HPDE6-E6E7 (cell line): ENCODE measurements around the gene FIBCD1.
"Not testable (repeated sequence)": the region's sequence is repeated elsewhere in the genome, so short reads cannot be mapped to it uniquely, and the experiment has no call there.

Experiments
- DNase-seq: peaks from one replicate; pipeline ENCODE4 v3.0.0; 2011; ENCODE audit warnings: missing footprints; ENCODE audit errors: extremely low spot score

The FIBCD1 gene

GRCh38 chr9:130921989-130922892, 16.8 kb downstream of the FIBCD1 start:
- no peak for DNase-seq

DNA sequence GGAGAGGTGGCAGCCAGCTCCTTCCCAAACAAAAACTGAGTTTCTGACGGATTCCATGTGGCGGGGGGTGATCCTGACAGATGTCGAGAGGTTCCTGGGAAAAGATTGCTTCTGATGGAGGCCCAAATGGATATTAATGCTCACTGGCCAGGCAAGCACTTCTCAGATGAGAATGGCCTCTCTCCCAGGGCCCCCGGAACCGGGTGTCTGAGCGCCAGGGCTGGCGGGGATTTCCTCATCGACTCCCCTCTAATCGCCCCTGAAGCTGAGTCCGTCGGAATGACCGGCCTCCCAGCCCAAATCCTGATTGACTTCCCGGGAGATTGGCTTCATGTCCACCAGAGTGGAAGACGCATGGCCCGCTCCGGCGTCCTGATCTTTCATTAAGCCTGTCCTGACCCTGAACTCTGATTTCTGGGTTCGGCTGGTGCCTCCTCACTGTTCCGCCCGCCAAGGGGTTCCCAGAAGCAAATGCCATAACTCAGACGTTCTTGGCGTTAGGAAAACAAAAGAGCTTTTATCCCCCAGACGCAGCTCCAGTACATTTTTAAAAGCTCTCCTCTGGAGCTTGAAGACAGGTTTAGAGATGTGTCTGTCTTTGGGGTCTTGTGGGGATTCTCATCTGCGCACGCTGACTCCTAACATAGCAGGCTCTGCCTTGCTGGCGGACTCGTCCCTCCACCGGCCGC, 17.6 kb downstream of the FIBCD1 start:
- no peak for DNase-seq

DNA sequence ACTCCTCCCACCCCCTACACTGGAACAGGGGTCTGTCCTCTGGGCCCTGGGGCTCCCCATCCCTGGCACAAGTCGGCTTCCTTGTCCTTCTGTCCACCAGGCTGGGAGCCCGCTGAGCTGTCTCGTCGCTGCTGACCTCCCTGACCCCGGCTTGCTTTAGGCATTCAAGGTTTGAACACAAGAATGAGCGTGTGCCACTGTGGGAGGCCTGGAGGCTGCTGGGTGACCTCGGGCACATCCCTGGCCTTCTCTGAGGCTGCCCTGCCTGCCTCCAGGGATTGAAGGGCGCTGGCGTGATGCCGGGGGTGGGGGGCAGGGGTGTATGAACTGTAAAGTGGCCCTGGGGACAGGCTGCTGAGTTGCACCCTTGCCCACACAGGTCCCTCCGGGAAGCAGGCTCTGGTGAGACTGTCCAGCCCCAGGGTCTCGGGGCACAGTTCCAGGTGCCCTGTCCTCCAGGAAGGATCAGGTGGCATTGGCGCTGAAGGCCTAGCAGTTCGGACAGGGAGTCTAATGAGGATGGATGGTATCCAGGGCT, 18.2 kb downstream of the FIBCD1 start:
- DNase-seq, result no peak

- no peak for DNase-seq
Measured at GRCh38 chr9:130920233-130920632, 18.8 kb downstream of the FIBCD1 start.

DNA sequence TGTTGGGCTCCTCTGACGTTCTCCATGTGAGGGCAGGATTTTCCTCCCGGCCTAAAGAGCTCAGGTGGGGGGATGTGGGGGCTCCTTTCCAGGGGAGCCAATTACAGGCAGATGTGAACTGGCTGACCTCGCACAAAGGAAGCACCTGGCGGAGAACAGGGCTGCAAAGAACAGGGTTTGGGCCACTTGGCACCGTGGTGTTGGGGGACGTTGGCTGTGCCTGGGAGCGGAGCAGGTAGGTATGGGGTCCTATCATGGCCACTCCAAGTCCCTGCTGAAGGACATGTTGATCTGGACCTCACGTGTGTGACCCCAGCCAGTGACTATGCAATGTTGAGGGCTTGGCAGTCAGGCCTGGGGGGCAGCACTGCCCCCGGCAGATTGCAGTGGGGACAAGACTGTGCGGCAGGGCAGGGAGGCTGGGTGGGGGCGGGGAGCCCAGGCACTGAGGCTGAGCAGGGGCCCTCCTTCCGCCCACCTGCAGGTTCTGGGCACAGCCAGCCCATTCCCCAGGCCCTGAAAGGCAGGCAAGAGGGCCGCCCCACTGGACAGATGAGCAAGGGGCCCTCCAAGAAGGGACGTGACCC, 19.4 kb downstream of the FIBCD1 start:
- no peak for DNase-seq

GRCh38 chr9:130918826-130919558, 20.1 kb downstream of the FIBCD1 start:
- DNase-seq, result no peak

DNA sequence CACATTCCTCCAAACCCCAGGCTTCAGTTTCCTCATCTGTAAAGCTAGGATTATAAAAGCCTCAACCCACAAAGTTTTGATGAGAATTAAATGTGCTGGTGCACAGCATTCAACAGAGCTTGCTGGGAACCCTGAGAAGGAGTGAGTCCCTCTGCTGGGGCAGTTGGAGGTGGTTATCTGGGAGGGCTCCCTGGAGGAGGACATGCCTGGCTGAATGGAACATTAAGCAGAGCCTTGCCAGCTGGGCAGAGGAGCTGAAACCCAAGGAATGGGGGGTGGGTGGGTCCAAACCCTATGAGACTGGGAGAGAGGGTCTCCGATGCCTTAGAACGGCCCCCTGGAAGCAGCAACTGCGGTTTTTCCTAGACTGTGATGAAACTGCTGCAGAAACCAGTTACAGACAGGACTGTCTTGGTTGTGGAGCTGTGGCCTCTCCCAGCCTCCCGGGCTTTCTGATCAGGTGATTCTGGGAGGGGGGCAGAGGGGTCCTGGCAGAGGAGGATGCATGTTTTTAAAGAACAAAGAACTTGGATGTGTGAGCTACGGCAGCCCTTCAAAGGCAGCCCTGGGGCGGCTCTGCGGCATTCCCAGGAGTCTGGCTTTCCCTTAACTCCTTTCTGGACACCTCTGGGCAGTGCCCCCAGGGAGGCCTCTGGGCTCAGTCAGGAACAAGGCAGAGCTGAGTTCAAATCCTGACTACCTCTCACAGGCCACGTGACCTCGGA, 20.8 kb downstream of the FIBCD1 start:
- no peak for DNase-seq

GRCh38 chr9:130917168-130917960, 21.7 kb downstream of the FIBCD1 start:
- DNase-seq, result no peak

GRCh38 chr9:130915096-130915447, 24.0 kb downstream of the FIBCD1 start:
- no peak for DNase-seq

DNA sequence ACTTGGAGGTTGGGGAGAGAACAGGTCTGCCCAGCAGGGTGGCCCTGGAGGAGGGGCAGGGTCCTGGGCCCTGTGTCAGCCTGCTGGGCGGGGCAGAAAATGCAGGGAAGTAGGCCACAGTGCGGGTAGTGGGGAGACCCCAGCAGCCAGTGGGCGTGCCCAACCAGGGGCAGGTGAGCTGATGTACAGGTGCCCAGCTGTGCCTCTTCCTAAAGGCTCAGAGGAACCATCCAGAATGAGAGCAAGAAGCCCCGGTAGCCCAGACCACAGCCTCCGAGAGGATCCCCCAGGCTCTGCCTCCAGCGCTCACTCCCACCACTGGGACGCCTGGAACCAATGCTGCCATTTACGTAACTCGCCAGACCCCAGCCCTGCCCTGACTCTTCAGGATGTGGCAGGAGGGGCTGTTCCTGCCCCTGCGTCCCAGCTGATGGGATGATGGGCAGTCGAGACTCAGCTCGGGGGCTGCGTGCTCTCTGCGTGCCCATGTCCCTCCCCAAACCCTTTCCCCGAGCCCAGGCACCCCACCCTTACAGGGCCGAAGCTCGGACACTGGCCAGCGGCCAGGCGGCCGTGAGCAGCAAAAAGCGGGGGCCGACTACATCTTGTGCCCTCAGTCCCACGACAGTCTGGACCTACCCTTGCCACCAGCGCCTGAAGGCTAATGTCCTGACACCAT, 24.5 kb downstream of the FIBCD1 start:
- DNase-seq, result no peak

DNA sequence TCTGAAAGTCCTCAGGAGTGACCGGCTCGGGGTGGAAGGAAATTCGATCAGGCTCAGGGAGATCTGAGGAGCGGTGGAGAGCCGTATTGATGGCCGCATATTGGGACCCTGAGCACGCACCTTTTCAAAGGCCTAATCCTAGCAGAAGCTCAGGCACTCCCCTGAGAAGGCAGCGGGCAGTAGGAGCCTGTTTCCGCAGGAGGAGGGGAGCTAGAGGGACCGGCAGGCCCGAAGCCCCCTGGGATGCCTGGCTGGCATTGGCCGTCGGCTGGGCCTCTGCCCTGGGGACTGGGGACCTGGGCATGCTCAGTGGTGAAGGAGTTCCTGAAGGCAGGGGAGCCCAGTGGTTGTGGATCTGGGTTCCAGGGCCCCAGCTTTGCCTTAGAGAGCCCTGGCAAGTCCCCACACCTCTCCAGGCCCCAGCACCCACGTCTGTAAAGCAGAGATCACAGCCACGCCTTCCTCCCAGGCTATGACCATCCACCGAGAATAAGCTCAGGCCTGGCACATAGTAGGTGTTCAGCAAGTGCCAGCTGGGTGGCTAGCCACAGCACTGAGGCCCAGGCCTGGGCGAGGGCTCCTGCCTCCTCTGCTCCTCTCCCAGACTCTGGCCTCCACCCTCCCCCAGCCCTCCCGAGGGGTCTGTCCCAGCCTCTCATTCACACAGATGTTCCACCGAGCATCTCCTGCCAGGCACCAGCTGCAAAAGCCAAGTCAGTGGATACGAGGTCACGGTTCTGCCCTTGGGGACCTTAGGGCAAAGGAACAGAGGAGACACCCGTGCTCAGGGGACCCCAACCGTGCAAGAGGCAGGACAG, 25.2 kb downstream of the FIBCD1 start:
- no peak for DNase-seq

DNA sequence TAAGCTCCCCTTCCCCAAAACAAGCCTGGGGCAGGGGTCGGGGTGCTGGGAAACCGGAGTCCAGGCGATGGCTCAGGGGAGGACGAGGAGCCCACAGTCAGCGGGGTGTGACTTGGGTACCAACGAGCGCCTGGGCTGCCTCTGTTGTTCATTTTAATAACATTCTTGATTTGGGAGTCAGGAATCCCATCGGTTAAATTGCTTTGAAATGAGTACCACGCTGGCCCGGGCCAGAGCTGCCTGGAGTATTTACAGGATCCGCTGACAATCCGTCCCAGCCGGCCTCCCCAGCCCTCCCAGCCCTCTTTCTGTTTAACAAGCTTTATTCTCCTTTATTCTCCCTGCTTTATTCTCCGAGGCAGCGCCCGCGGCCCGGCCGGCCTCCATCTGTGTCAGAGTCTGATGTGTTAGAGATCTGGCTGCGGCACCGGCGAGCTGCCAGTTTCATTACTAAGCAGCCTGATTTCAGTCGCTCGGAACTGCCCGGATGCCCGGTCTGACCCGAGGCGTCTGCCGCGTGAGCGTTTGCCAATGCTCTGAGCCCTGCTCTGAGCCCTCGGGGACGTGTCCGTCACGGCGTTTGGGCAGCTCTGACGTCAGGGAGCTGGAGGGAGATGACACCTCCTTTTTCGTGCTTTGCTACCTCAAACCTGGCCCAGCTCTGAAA, 26.0 kb downstream of the FIBCD1 start:
- no peak for DNase-seq

DNA sequence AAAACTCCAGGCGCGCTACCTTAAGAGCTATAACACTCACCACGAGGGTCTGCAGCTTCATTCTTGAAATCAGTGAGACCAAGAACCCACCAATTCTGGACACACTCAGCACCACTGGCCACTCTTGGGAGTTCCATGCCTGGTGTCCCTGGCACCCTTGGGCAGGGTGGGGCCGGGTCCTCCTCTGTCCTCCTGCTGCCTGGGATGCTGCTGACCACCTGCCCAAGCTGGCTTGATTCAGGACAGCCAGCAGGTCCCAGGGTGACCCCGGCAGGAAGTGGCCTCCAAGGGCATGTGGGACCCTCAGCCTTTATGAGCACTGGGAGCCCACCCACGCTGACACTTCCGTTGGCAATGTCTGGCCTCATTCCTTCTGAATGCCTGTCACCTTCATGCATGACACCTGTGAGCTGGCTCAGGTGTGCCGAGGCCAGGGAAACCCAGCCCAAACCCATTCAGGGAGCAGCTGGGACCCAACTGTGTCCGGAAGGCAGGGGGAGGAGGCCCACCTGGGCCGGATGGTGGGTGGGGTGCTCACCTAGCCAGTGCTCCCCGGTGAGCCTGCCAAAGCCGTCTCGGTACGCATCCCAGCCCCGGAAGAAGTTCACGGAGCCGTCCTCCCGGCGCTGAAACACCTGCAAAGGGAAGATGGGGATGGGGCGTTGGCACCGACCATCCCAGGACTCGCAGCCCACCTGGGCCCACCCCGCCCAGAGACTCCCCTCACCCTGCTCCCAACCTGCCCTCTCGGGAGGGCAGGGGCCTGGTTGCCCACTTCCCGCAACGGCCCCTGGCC, 27.6 kb downstream of the FIBCD1 start:
- no peak for DNase-seq

- DNase-seq, result not testable (repeated sequence)
Measured at GRCh38 chr9:130910670-130911069, 28.4 kb downstream of the FIBCD1 start.

DNA sequence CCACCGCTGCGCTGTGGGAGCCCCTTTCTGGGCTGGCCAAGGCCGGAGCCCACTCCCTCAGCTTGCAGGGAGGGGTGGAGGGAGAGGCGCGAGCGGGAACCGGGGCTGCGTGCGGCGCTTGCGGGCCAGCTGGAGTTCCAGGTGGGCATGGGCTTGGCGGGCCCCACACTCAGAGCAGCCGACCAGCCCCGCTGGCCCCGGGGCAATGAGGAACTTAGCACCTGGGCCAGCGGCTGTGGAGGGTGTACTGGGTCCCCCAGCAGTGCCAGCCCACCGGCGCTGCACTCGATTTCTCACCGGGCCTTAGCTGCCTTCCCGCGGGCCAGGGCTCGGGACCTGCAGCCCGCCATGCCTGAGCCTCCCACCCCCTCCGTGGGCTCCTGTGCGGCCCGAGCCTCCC, 29.0 kb downstream of the FIBCD1 start:
- not testable (repeated sequence) for DNase-seq

DNA sequence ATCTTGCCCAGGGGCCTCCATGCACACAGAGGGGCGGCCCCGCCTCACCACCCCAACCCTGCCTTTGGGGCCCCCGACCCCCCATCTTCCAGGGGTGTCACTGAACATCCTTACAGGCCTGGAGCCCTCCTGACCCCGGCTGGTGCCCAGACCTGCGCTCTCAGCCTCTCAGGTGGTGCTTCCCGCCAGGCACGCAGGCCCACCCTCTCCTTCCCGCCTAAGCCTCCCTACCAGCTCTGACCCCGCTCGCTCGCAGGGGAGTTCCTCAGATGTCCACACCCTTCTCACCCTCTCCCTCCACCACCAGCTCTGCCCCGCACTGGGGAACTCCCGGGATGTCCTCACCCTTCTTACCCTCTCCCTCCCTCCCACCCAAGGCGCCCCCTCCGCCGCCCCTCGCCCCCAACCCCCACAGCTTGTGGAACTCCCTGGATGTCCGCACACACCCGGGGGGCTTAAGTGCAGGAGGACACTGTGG, 30.1 kb downstream of the FIBCD1 start:
- no peak for DNase-seq

- no peak for DNase-seq
Measured at GRCh38 chr9:130908146-130908877, 30.7 kb downstream of the FIBCD1 start.
